GM11168 (cell line): ENCODE results near the gene CINP.

Experiments used
- in situ Hi-C: fragments of 300-500 bp; cut with MboI; formaldehyde crosslinking; loops from one replicate; pipeline ENCODE4 v1.12.0; 2022; ENCODE audit warnings: low sequenced_read_pairs; ENCODE audit not compliant: unreplicated experiment

The CINP gene

DNA sequence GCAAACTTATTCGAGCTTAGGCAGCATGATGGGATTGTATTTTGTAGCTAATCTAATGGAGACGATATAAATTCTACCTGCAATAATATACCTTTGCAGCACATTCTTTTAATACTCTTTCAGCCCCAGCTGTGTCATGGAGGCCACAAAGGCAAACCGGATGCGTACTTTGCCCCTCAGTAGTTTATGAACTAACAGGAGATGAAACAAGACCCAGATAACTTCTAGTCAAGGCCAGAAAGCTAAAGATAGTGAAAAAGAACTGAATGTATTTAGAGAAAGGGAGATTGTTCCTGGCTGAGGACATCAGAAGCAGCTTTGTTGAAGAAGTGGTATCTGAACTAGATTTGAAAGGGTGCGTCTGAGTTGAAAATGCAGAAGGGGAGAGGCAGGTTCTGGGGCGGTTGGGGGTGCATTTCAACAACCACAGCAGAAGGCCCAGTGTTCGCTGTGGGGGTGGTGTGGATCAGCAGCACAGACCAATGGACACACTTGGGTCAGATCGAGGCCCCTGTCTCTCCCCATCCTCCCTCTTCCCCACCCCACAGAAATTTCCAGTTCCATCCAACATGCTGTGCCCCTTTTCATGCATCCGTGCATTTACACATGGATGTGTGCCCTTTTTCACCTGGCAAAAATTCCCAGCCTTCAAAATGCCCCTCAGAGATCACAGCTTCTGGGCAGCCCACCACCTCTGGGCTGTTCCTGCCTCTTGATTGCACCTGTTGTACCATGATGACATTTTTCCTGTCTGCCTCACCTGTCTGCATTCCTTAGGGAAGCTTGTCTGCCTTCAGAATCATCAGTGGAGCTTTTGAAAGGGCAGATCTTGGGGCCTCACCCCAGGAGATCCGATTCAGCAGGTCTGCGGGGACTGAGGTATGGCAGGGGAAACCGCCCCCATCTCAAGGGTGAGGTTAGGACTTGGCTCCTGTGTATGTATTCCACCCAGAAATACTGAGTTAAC, 41.0 kb downstream of the CINP start:
- in situ Hi-C loops: no loop called here

- in situ Hi-C loops: no loop called here
Observed at GRCh38 chr14:102320671-102321455, 41.8 kb downstream of the CINP start.

DNA sequence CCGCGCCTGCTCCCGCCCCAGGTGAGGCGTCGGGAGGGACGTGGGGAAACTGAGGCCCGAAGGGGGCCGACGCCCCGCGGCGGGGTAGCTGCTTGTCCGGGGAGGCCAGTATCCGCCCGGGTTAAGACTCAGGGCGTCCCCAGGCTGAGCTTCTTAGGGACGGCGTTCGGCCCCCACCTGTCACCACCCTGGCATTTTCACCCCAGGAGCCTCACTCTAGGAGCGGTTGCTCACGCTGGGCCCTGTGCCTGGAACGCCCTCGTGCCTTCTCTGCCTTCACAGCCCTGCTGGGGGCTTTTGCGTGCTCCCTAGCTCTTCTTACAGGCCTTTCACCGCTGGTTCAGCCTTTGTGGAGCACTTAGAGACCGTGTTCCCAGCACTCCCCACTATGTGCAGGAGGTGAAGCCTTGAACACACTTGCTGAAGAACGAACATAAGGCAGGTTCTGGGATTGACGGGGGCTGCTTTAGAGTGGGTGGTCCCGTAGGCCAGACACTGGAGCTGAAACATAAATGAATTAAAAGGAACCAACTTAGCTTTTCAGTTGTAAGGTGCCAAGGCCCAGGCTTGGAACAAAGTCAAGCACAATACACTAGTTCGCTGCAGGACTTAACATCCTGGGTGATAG, 42.5 kb downstream of the CINP start:
- in situ Hi-C loops: no loop called here

GRCh38 chr14:102319351-102320032, 43.2 kb downstream of the CINP start, which contains the start of gene ZNF839:
Gene ZNF839 (plus strand): TSS chr14:102319746. CDS start chr14:102319766, 20 bp downstream.
- in situ Hi-C loops: no loop called here

DNA sequence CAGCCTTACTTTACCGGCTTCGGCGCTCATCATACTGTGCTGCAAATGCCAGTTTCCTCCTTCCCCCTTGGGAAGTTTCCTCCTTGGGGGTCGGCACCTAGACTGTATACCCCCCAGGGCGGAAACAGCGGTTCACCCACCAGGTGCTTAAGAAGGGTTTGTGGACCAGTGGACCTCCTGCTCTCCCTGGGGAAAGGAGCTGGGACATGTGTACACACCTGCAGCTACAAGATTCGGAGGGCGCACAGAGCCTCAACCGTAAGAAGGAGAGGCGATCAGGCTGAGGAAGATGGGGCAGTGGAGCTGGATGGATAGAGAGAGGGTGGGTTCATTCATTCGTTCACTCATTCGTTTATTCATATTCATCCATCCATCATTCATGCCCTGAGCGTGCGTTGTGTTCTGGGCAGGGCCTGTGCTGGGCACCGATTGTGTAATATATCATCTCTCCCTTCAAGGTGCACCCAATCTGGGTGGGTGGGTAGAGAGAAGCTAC, 43.9 kb downstream of the CINP start:
- in situ Hi-C loops: no loop called here

GRCh38 chr14:102317564-102318248, 45.0 kb downstream of the CINP start:
- in situ Hi-C loops: no loop called here

DNA sequence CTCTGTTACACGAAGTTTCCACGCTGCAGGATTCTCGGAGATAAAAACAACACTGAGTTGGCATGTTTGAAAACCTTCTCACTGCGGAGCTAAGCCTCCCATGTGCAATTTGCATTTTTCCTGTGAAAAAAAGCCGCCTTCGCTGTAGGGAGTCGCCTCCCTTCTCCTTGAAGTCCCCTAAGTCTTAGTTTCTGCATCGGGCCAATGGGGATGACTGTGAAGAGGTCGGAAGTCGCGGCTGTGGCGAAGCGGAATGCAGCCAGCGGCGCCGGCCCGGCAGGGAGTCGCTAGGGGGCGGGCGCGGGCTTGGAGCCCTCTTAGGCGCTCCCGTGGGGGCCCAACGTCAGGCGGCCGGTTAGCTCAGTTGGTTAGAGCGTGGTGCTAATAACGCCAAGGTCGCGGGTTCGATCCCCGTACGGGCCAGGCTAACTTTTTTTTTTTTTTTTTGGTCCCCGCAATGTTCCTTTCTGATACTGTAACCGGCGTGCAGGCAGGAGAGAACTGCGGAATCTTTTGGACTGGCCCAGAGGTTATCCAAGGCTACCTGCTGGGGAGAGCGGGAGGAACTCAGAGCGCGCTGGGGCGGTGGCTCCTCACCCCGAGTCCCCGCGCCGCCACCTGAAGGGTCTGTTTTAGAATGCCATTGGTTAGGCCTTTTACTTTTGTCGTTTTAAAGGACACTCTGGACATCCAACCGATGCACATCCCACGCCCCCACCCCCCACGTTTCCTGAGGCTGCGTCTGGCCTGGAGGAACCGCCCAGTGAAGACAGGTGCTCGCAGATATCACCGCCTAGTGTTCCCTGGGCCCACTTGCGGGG, 45.7 kb downstream of the CINP start:
- in situ Hi-C loops: no loop called here

GRCh38 chr14:102316338-102316742, 46.4 kb downstream of the CINP start:
- in situ Hi-C loops: no loop called here

- in situ Hi-C loops: no loop called here
Observed at GRCh38 chr14:102315121-102315520, 47.6 kb downstream of the CINP start.

DNA sequence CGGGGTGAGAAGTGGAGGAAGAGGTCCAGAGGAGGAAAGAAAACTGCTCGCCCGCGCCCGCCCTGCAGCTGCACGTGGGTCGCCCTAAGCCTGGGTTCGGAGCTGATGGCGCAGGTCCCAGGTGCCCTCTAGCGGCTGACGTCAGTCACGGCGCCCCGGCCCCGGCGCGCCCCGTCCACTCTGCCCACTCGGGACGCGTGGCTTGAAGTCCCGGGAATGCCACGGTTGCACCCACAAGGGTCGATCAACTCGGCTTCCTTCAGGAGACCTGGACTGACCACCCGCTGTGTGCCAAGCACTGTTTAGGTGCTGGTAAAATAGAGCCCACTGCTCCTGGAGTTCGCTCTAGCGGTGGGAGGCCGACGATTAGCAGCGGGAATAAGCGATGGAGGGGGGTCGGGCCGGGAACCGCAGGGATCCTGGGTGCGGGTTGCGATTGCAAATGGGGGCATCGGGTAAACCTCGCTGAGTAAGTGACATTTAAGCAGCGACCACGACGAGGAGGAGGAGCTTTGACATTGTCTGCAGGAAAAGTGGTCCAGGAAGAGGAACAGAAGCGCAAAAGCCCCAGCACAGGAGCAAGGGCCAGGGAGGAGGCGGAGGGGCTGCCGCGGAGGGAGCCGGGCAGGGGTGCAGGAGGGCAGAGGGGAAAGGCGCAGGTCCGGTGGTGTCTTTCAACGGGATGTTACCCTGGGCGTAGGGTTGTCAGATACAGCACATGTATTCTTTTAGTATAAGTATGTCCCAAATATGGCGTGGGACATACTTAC, 48.3 kb downstream of the CINP start:
- in situ Hi-C loops: no loop called here

DNA sequence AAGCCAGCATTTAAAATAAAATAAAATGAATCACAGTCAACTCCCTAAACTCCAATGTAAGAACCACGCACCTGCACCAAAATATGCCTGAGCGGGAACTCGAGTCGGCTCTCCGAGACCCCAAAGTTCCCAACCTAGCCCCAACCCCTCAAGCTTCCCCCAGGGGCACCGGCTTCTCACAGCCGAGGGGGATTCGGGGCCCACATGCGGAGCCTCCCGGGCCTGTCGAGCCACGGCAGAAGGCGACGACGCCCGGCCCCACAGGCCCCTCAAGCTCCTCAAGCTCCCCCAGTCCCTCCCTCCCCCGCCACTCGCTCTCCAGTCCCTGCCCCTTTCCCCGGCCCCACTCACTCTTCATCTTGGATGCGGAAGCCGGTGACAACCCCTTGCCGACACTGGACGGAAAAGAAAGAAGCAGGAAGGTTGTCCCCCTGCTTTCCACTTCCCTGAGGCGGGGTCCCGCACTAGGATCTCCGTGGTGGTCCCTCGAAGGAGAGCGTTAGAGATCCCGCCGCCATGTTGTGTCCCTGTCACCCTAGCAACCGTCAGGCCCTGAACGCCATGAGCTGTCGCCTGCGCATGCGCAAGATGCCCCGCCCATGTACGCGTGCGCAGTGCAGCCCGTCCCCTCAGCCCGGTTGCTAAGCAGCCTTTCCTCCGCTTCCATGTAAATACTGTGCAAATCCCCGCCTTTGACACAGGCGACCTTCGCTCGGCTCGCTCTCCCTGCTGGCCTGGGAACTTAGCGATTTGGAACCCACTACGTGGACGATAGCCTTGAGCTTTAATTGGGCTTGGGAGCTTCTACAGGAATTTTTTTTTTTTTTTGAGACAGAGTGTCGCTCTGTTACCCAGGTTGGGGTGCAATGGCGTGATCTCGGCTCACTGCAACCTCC, 57.8 kb downstream of the CINP start, which contains the start of gene MOK:
MOK (minus strand) TSS at position 554 of the 896 bp plus-strand sequence; CDS start at position 358, 196 bp downstream.
- in situ Hi-C loops: no loop called here

- in situ Hi-C loops: no loop called here
Observed at GRCh38 chr14:102303664-102304063, 59.0 kb downstream of the CINP start.

GRCh38 chr14:102298303-102299070, 64.2 kb downstream of the CINP start:
- in situ Hi-C loops: loop anchor here (25.0 kb wide), 1 partner anchor 586 kb away; no protein-coding TSS in a partner anchor
